HepG2 (cell line): ENCODE results near the gene ADIPOR2. TPM values are rescaled to one million over a fixed set of nuclear protein-coding genes. Genes with fewer than 3 reads are reported as not detected.
A peak's percentile ranks its signal among the peaks of the same experiment; 100 is the strongest.

Experiments
- ATAC-seq: fragments of 200-7000 bp; cut with Tn5 transposase; 3 replicates; pipeline ENCODE4 v1.9.1; 2020; ENCODE audit warnings: mild to moderate bottlenecking, moderate library complexity
- BruUV-seq: library from RNA; stranded (reverse); fragments of 400-500 nt; replicated peaks from 2 replicates; lab custom pipeline; 2021; lab: Mats Ljungman, UMichigan
- CTCF ChIA-PET: fragments of 300-600 bp; formaldehyde crosslinking; extraction: SDS; loops from one replicate; lab custom pipeline; 2021; ENCODE audit warnings: low total read pairs, inconsistent platforms, low intra/inter-chr PET ratio; lab: Yijun Ruan, JAX
- POLR2A ChIA-PET: fragments of 350-600 bp; sonication (Branson Sonifier 250); formaldehyde crosslinking; loops from one replicate; lab custom pipeline; 2020; ENCODE audit warnings: antibody characterized with exemption, inconsistent platforms; lab: Yijun Ruan, JAX
- DNase-seq: peaks from one replicate; pipeline ENCODE4 v3.0.0-alpha.2; 2015; ENCODE audit warnings: low spot score
- FAIRE-seq: peaks from 3 replicates; lab custom pipeline; 2011; peaks lifted over from hg19 to GRCh38; lab: Jason Lieb, UNC
- H2AFZ ChIP-seq: one replicate; pipeline ENCODE4 v1.6.1; 2011; ENCODE audit warnings: low read length, inconsistent platforms
- H3K27ac ChIP-seq: fragments of 300-600 bp; 3 replicates; pipeline ENCODE4 v1.8.0; 2011; ENCODE audit warnings: mixed run types, mild to moderate bottlenecking, mixed read lengths, low read length, inconsistent platforms; ENCODE audit not compliant: insufficient read depth; ENCODE audit errors: extremely low read length
- H3K27me3 ChIP-seq, 2 experiments: fragments of 200-600 bp in 1 of 2; 2 replicates in 1 of 2; 3 replicates in 1 of 2; pipeline versions ENCODE4 v1.6.0 to v1.8.0; 2011; ENCODE audit warnings: low read length in 2 of 2, mild to moderate bottlenecking in 2 of 2, moderate library complexity in 2 of 2, inconsistent platforms in 1 of 2; ENCODE audit not compliant: insufficient read depth in 2 of 2, control insufficient read depth in 1 of 2
- H3K36me3 ChIP-seq, 2 experiments: fragments of 200-600 bp in 1 of 2; replicated peaks in 1 of 2; 2 replicates in 1 of 2; 3 replicates in 1 of 2; pipeline versions ENCODE4 v1.5.1 to v1.8.0; 2011; ENCODE audit warnings: low read length in 2 of 2, inconsistent platforms in 1 of 2; ENCODE audit not compliant: insufficient read depth in 2 of 2, control insufficient read depth in 1 of 2
- H3K4me1 ChIP-seq: 2 replicates; pipeline ENCODE4 v1.5.1; 2012; ENCODE audit warnings: low read length, inconsistent platforms; ENCODE audit not compliant: insufficient read depth
- H3K4me2 ChIP-seq: 2 replicates; pipeline ENCODE4 v1.6.0; 2011; ENCODE audit warnings: low read depth, low read length, inconsistent platforms
- H3K4me3 ChIP-seq, 3 experiments: fragments of 200-600 bp in 1 of 3; sonication (generic), shearing (Covaris generic) in 1 of 3; replicated peaks in 1 of 3; 2 replicates each; pipeline ENCODE4 v1.5.1; 2011 to 2016; ENCODE audit warnings: low read length in 3 of 3, inconsistent platforms in 2 of 3, low read depth in 2 of 3, mild to moderate bottlenecking in 2 of 3, control low read depth in 1 of 3, mixed read lengths in 1 of 3; ENCODE audit not compliant: insufficient read depth in 1 of 3
- H3K79me2 ChIP-seq: one replicate; pipeline ENCODE4 v1.6.1; 2011; ENCODE audit warnings: low read length, inconsistent platforms; ENCODE audit not compliant: insufficient read depth
- H3K9ac ChIP-seq: 2 replicates; pipeline ENCODE4 v1.6.0; 2011; ENCODE audit warnings: mild to moderate bottlenecking, low read depth, low read length, inconsistent platforms; ENCODE audit not compliant: insufficient read depth
- H3K9me3 ChIP-seq: 2 replicates; pipeline ENCODE4 v1.5.1; 2012; ENCODE audit warnings: mild to moderate bottlenecking, low read length
- H4K20me1 ChIP-seq: 2 replicates; pipeline ENCODE4 v1.6.0; 2011; ENCODE audit warnings: inconsistent platforms, mild to moderate bottlenecking, low read length, moderate library complexity; ENCODE audit not compliant: insufficient read depth
- PRMT3 ChIP-seq: sonication (generic); formaldehyde crosslinking; IDR thresholded peaks from 2 replicates; pipeline ENCODE4 v1.8.1; 2022; ENCODE audit warnings: low read depth, mild to moderate bottlenecking, moderate library complexity, missing genetic modification reagents, borderline replicate concordance
- ZBTB38 ChIP-seq: sonication (generic); formaldehyde crosslinking; IDR thresholded peaks from 2 replicates; pipeline ENCODE4 v1.5.1; 2020; ENCODE audit warnings: mild to moderate bottlenecking, missing genetic modification reagents
- WGBS: methylation state at CpG from one replicate; pipeline ENCODE4 v1.1.6; 2017; ENCODE audit warnings: low lambda C conversion rate; 5-methylcytosine and 5-hydroxymethylcytosine counted together
- in situ Hi-C: cut with HindIII; loops from 2 replicates; pipeline ENCODE4 v1.10.0; 2017; ENCODE audit warnings: low pct_unique_long_range_greater_than_20kb; ENCODE audit not compliant: extremely low pct_ligation_motif_present
- intact Hi-C: fragments of 100-400 bp; cut with micrococcal nuclease; formaldehyde crosslinking; loops from one replicate; pipeline ENCODE4 v1.10.0; 2022; ENCODE audit not compliant: unreplicated experiment
- polyA plus RNA-seq, 8 experiments: library from polyadenylated mRNA; depleted of rRNA in 3 of 8; stranded (reverse) in 7 of 8; unstranded in 1 of 8; fragments of >200 nt; fragmentation: Illumina TruSeq in 4 of 8; extraction: Trizol in 4 of 8; gene quantifications; 2 replicates each; pipeline versions ENCODE4 v1.2.1 to v1.2.3, GENCODE V29; 2011 to 2016; ENCODE audit warnings: low read depth in 4 of 8, missing spikeins in 1 of 8, mixed read lengths in 1 of 8; ENCODE audit not compliant: insufficient read depth in 1 of 8
- total RNA-seq, 5 experiments: library from RNA; depleted of rRNA; stranded (reverse); fragments of >200 nt; fragmentation: Illumina TruSeq; extraction: Trizol; gene quantifications; 2 replicates each; pipeline ENCODE4 v1.2.3, GENCODE V29; 2016; ENCODE audit warnings: low read depth in 1 of 5
- TF ChIP-seq, protein P1 (sequence below): sonication (generic); formaldehyde crosslinking; IDR thresholded peaks from 2 replicates; pipeline ENCODE4 v1.4.0; 2020; ENCODE audit warnings: missing genetic modification reagents
- TF ChIP-seq, protein P2 (sequence below): sonication (generic); formaldehyde crosslinking; IDR thresholded peaks from 2 replicates; pipeline ENCODE4 v1.9.0; 2021; ENCODE audit warnings: missing genetic modification reagents, mild to moderate bottlenecking, borderline replicate concordance

Gene ADIPOR2
- total and polyA plus RNA-seq, 2 of the 13 experiments (the other 11 are each of a cell fraction or from before 2014, with no cell fraction given): 35.2 to 52.2 TPM

DNA sequence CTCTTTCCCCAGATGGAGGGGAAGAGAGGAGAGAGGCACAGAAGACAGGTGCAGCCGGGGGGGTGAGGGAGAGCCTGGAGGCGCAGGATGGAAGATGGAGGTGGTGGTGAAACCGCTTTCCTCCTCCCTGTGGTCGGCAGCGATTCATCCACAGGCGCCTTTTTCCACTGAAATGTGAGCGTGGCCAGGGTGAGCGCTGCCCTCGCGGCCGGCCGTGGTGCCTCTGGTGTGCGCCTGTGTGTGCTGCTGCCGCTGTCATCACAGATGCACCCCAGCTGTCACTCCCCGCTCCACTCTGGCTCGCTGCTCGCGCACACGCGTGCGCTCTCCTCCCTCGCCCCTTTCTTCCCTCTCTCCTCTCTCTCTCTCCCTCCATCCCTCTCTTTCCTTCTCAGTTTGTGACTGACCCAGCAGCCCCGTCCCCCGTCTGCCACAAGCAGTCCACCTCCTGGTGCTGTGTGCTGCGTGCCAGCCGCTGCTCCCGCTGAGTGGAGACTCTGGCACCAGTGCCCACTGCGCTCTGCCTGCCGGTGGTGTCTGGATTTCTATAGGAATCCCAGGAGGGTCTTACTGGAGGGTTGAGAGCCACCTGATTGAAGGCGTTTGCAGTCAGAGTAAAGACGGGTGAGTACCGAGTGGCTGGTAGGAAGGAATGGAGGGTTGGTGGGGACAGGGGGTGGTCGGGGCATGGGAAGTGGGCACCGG is 129.5 kb downstream of the ADIPOR2 start, which contains the start of gene LRTM2:
LRTM2 (plus strand) TSS at position 375 of the 705 bp plus-strand sequence. CDS start 7,584 bp downstream, outside the sequence.
- Histone ChIP-seq H3K36me3 (no peaks in the 10 kb centered on the region), H2AFZ (no peak within 1 kb of the TSS), H3K4me2 (peak within 1 kb of the TSS; percentile 49; the same call in 1 of the 2 replicates), H3K9ac (no peak within 1 kb of the TSS), H4K20me1 (no peaks in the 10 kb centered on the region), H3K79me2 (no peaks in the 10 kb centered on the region), H3K27ac (no peak within 1 kb of the TSS), H3K27me3 (peaks cover 15 to 50% of the 10 kb centered on the region in 2 experiments), H3K4me3 (no peak within 1 kb of the TSS), H3K9me3 (no peaks in the 10 kb centered on the region), H3K4me1 (peaks cover 59% of the 10 kb centered on the region)
- intact Hi-C loops (no loop called here), in situ Hi-C loops (no loop called here)
- TF ChIP-seq, protein P1, sequence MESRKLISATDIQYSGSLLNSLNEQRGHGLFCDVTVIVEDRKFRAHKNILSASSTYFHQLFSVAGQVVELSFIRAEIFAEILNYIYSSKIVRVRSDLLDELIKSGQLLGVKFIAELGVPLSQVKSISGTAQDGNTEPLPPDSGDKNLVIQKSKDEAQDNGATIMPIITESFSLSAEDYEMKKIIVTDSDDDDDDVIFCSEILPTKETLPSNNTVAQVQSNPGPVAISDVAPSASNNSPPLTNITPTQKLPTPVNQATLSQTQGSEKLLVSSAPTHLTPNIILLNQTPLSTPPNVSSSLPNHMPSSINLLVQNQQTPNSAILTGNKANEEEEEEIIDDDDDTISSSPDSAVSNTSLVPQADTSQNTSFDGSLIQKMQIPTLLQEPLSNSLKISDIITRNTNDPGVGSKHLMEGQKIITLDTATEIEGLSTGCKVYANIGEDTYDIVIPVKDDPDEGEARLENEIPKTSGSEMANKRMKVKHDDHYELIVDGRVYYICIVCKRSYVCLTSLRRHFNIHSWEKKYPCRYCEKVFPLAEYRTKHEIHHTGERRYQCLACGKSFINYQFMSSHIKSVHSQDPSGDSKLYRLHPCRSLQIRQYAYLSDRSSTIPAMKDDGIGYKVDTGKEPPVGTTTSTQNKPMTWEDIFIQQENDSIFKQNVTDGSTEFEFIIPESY (CRISPR knock-in tag): 0 out of 2 replicates have a peak, but pooled peaks have one; percentile 40
- TF ChIP-seq, protein P2, sequence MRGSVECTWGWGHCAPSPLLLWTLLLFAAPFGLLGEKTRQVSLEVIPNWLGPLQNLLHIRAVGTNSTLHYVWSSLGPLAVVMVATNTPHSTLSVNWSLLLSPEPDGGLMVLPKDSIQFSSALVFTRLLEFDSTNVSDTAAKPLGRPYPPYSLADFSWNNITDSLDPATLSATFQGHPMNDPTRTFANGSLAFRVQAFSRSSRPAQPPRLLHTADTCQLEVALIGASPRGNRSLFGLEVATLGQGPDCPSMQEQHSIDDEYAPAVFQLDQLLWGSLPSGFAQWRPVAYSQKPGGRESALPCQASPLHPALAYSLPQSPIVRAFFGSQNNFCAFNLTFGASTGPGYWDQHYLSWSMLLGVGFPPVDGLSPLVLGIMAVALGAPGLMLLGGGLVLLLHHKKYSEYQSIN (CRISPR knock-in tag): no peak
- TF ChIP-seq PRMT3 (CRISPR knock-in tag) (no peak), ZBTB38 (CRISPR knock-in tag) (peak; percentile 51; the same call in 1 of the 2 replicates)
- DNase-seq (no peak), ATAC-seq (no peak), FAIRE-seq (no peak)
- 78% methylated on average over 27 of the region's 34 CpGs for WGBS
- no TSS peak for BruUV-seq
- POLR2A ChIA-PET: interaction anchor here (1.9 kb wide), 1 partner anchor 8 kb away, joined by 15 read pairs; no protein-coding TSS in a partner anchor
- CTCF ChIA-PET: no interaction called here
